Osteoblast (primary cell): ENCODE results near the gene KIF4A. TPM values are rescaled to one million over a fixed set of nuclear protein-coding genes. Genes with fewer than 3 reads are reported as not detected.

ENCODE experiments used
- DNase-seq: peaks from one replicate; pipeline ENCODE4 v3.0.0; 2011; ENCODE audit warnings: low spot score, mixed read lengths; ENCODE audit not compliant: insufficient read length; ENCODE audit errors: missing footprints
- H2AFZ ChIP-seq: 2 replicates; pipeline ENCODE4 v1.6.0; 2011; ENCODE audit warnings: mild to moderate bottlenecking, low read length
- H3K27ac ChIP-seq: 2 replicates; pipeline ENCODE4 v1.5.1; 2011; ENCODE audit warnings: mild to moderate bottlenecking, low read depth, low read length, moderate library complexity
- H3K27me3 ChIP-seq: 2 replicates; pipeline ENCODE4 v1.6.0; 2012; ENCODE audit warnings: mild to moderate bottlenecking, control low read depth, inconsistent platforms, low read length, moderate library complexity; ENCODE audit not compliant: insufficient read depth
- H3K36me3 ChIP-seq: 2 replicates; pipeline ENCODE4 v1.5.1; 2011; ENCODE audit warnings: mild to moderate bottlenecking, low read length, control low read depth, moderate library complexity; ENCODE audit not compliant: insufficient read depth
- H3K4me1 ChIP-seq: 2 replicates; pipeline ENCODE4 v1.5.1; 2011; ENCODE audit warnings: mild to moderate bottlenecking, low read length, control low read depth, moderate library complexity; ENCODE audit not compliant: insufficient read depth
- H3K4me2 ChIP-seq: 2 replicates; pipeline ENCODE4 v1.6.0; 2011; ENCODE audit warnings: mild to moderate bottlenecking, low read length; ENCODE audit not compliant: insufficient read depth
- H3K4me3 ChIP-seq: fragments of 200-600 bp; sonication (generic); 3 replicates; pipeline ENCODE4 v1.5.1; 2012; ENCODE audit warnings: mild to moderate bottlenecking, low read length, inconsistent platforms; ENCODE audit not compliant: insufficient read depth
- H3K79me2 ChIP-seq: 2 replicates; pipeline ENCODE4 v1.6.0; 2012; ENCODE audit warnings: mild to moderate bottlenecking, low read length, control low read depth, inconsistent platforms; ENCODE audit not compliant: insufficient read depth
- H3K9me3 ChIP-seq: 2 replicates; pipeline ENCODE4 v1.5.1; 2011; ENCODE audit warnings: low read depth, low read length, control low read depth
- H4K20me1 ChIP-seq: 2 replicates; pipeline ENCODE4 v1.6.0; 2012; ENCODE audit warnings: mild to moderate bottlenecking, low read length, control low read depth; ENCODE audit not compliant: insufficient read depth
- total RNA-seq: library from RNA; depleted of rRNA; stranded (reverse); fragments of >200 nt; gene quantifications from 2 replicates; pipeline ENCODE4 v1.2.3, GENCODE V29; 2012
- TF ChIP-seq, protein P1 (sequence below): IDR thresholded peaks from 2 replicates; pipeline ENCODE4 v1.5.1; 2011; ENCODE audit warnings: mild to moderate bottlenecking, low read depth, low read length, moderate library complexity; ENCODE audit errors: extremely low read depth

Gene KIF4A
- total RNA-seq, 1 donor: 2.2 TPM

DNA sequence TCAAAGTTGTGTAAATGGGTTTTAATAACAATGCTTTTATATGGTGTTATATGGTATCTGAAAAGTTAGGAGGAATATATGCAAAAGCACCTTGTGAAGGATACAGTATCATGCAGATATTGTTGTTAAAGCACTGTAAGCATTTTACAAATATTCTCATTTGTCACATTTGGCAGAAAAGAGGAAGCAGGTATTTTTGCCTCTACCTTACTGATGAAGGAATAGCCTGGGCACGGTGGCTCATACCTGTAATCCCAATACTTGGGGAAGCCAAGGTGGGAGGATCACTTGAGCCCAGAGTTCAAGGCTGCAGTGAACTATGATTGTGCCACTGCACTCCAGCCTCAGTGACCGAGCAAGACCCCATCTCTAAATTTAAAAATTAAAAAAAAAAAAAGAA lies 121.0 kb downstream of the KIF4A start:
- H3K9me3 ChIP-seq: no peaks in the 10 kb centered on the region
- TF ChIP-seq, protein P1, sequence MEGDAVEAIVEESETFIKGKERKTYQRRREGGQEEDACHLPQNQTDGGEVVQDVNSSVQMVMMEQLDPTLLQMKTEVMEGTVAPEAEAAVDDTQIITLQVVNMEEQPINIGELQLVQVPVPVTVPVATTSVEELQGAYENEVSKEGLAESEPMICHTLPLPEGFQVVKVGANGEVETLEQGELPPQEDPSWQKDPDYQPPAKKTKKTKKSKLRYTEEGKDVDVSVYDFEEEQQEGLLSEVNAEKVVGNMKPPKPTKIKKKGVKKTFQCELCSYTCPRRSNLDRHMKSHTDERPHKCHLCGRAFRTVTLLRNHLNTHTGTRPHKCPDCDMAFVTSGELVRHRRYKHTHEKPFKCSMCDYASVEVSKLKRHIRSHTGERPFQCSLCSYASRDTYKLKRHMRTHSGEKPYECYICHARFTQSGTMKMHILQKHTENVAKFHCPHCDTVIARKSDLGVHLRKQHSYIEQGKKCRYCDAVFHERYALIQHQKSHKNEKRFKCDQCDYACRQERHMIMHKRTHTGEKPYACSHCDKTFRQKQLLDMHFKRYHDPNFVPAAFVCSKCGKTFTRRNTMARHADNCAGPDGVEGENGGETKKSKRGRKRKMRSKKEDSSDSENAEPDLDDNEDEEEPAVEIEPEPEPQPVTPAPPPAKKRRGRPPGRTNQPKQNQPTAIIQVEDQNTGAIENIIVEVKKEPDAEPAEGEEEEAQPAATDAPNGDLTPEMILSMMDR: no peak
- H3K36me3 ChIP-seq: peaks cover 6% of the 10 kb centered on the region
- H4K20me1 ChIP-seq: no peaks in the 10 kb centered on the region
- H3K27me3 ChIP-seq: peaks cover 5% of the 10 kb centered on the region
- H3K4me2 ChIP-seq: no peak overlapping the region
- H3K4me3 ChIP-seq: no peak overlapping the region
- H2AFZ ChIP-seq: no peak overlapping the region
- no peak overlapping the region for H3K27ac ChIP-seq
- H3K4me1 ChIP-seq: no peaks in the 10 kb centered on the region
- no peaks in the 10 kb centered on the region for H3K79me2 ChIP-seq
- no peak for DNase-seq

DNA sequence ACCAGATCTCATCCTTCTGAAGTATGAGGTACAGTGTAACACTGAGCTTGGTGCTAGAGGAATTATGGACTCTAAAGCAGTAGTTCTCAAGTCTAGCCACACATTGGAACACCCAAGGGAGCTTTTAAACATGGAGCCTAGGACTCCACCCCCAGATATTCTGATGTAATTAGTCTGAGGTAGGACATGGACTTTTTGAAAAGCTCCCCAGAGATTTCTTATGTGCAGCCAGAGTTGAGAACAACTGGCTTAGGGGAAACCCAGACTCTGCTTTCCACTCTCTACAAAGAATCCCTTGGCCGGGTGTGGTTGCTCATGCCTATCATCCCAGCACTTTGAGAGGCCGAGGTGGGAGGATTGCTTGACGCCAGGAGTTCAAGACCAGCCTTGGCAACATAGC lies 121.6 kb downstream of the KIF4A start:
- Histone ChIP-seq H3K27me3 (peaks cover 5% of the 10 kb centered on the region), H3K27ac (no peak overlapping the region), H3K4me1 (no peaks in the 10 kb centered on the region), H3K36me3 (peaks cover 4% of the 10 kb centered on the region), H3K4me3 (no peak overlapping the region), H3K79me2 (no peaks in the 10 kb centered on the region), H4K20me1 (no peaks in the 10 kb centered on the region), H3K4me2 (no peak overlapping the region), H2AFZ (no peak overlapping the region), H3K9me3 (no peaks in the 10 kb centered on the region)
- no peak for DNase-seq
- TF ChIP-seq, protein P1: no peak

DNA sequence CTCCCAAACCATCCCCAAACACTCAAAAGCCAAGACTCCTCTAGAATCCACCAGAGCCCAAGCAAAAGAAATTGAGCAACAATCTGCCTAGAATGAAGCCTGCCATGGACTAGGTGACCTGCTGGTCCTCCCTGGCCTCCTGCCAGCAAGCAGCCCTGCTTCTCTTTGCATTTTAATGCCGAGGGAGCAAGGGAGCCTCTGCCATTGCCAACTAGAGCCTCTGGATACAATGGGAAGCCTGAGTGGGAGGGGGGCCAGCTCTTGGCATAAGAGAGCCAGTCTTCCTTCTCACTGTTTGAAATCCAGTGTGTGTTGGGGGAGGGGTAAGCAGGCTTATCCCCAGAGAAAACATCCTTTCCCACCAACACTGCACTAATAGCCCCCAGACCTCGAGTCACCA lies 131.7 kb downstream of the KIF4A start:
- no peaks in the 10 kb centered on the region for H3K9me3 ChIP-seq
- TF ChIP-seq, protein P1: no peak
- H3K27ac ChIP-seq: no peak overlapping the region

DNA sequence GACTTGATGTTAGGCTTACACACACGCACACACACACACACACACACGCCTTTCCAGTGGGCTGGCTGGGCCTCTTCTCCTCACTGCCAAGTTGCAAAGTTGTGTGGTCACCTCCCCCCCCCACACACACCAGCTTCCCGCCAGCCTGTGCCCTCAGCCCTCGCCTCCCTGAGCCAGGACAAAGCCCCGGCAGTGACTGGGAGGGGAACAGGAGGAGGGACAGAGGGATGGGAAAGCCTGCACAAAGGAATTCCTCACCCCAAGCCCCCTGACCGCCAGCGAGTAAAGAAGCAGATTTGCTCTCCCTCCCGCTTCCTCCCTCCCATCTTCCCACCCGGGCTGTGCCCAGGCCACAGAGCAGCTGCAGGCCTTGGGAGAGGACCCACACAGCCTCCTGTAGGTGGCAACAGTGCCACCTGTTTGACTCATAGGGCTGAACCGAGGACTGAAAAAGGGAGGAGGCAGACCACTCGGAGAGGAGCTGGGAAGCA lies 133.0 kb downstream of the KIF4A start, which contains the start of gene GDPD2:
GDPD2 (plus strand) TSS at position 464 of the 491 bp plus-strand sequence. CDS start 1,671 bp downstream, outside the sequence.
- H3K36me3 ChIP-seq: no peaks in the 10 kb centered on the region
- TF ChIP-seq, protein P1: no peak
- H2AFZ ChIP-seq: no peak within 1 kb of the TSS
- no peak within 1 kb of the TSS for H3K27ac ChIP-seq
- DNase-seq: no peak
- no peak within 1 kb of the TSS for H3K4me3 ChIP-seq
- H3K27me3 ChIP-seq: peaks cover 6% of the 10 kb centered on the region
- no peaks in the 10 kb centered on the region for H3K9me3 ChIP-seq
- H3K79me2 ChIP-seq: no peaks in the 10 kb centered on the region
- no peaks in the 10 kb centered on the region for H3K4me1 ChIP-seq
- H3K4me2 ChIP-seq: no peak within 1 kb of the TSS
- no peaks in the 10 kb centered on the region for H4K20me1 ChIP-seq

More for the DNA sequence above, 131.7 kb downstream of the KIF4A start:
- H3K4me1 ChIP-seq: no peaks in the 10 kb centered on the region
- no peak overlapping the region for H3K4me3 ChIP-seq
- no peak overlapping the region for H3K4me2 ChIP-seq
- DNase-seq: no peak
- no peaks in the 10 kb centered on the region for H3K79me2 ChIP-seq
- H2AFZ ChIP-seq: no peak overlapping the region
- no peaks in the 10 kb centered on the region for H3K36me3 ChIP-seq
- H4K20me1 ChIP-seq: no peaks in the 10 kb centered on the region
- H3K27me3 ChIP-seq: peaks cover 6% of the 10 kb centered on the region
